Measurements from ENCODE around the gene TTC16. TPM values are rescaled to one million over a fixed set of nuclear protein-coding genes. Genes with fewer than 3 reads are reported as not detected.

TTC16 gene
- total RNA-seq, 3 donors from 2014 or later = 0.31 TPM; not detected in 2

DNA sequence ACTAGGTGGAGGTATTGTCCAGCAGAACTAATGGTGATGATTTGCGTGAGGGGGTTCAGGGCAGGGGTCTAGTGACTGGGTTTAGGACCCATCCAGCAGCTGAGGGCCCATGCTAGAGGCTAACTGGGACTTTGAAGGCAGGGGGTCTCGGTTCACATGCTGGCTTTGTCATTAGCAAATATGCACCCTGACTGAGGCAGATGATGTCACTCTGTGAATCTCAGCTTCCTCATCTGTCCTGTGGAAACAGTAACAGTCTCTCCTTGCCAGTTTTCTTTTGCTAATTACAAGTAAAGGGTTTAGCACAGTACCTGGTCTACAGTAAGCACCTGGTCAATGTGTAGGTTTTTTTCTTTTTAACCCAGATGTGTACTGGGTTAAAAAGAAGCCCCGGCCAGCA is 57.4 kb downstream of the TTC16 start:
- no peak overlapping the region for H3K4me3 ChIP-seq
- TF ChIP-seq, protein P1, sequence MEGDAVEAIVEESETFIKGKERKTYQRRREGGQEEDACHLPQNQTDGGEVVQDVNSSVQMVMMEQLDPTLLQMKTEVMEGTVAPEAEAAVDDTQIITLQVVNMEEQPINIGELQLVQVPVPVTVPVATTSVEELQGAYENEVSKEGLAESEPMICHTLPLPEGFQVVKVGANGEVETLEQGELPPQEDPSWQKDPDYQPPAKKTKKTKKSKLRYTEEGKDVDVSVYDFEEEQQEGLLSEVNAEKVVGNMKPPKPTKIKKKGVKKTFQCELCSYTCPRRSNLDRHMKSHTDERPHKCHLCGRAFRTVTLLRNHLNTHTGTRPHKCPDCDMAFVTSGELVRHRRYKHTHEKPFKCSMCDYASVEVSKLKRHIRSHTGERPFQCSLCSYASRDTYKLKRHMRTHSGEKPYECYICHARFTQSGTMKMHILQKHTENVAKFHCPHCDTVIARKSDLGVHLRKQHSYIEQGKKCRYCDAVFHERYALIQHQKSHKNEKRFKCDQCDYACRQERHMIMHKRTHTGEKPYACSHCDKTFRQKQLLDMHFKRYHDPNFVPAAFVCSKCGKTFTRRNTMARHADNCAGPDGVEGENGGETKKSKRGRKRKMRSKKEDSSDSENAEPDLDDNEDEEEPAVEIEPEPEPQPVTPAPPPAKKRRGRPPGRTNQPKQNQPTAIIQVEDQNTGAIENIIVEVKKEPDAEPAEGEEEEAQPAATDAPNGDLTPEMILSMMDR (IDR thresholded peaks at IDR 0.05) = no peak
- intact Hi-C loops (cut with DNase I, micrococcal nuclease) = no loop called here
- no peaks in the 10 kb centered on the region for H3K36me3 ChIP-seq (ENCODE audit: low read depth)
- H3K4me1 ChIP-seq (ENCODE audit: low read depth) = peaks cover 14% of the 10 kb centered on the region
- no peak for ATAC-seq
- H3K9me3 ChIP-seq = no peaks in the 10 kb centered on the region
- DNase-seq = no peak

DNA sequence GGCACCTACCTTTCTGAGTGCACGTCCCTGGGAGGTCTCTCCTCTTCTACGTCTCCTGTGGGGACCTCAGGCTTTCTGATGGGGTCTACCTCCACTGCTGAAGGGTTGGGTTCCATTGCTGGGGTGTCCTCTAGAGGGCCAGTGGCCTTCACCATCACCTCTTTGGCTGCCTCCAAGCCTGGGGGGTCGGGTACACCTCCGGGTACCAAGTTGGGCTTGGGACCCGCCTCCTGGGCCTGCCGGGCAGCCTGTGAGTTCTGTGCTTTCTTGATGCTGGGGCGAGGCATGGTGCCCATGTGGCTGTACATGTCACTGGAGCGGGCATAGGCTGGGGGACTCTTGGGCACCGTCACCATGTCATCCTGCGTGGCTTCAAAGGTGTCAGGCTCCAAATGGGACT is 58.1 kb downstream of the TTC16 start:
- H3K4me1 ChIP-seq (ENCODE audit: low read depth) = peaks cover 14% of the 10 kb centered on the region
- DNase-seq (peak in 1 of 3 donors; percentile 51), ATAC-seq (no peak)
- TF ChIP-seq, protein P1 (IDR thresholded peaks at IDR 0.05) = no peak
- no peaks in the 10 kb centered on the region for H3K9me3 ChIP-seq
- H3K4me3 ChIP-seq = no peak overlapping the region
- H3K36me3 ChIP-seq (ENCODE audit: low read depth) = no peaks in the 10 kb centered on the region
- intact Hi-C loops (cut with DNase I, micrococcal nuclease) = no loop called here

DNA sequence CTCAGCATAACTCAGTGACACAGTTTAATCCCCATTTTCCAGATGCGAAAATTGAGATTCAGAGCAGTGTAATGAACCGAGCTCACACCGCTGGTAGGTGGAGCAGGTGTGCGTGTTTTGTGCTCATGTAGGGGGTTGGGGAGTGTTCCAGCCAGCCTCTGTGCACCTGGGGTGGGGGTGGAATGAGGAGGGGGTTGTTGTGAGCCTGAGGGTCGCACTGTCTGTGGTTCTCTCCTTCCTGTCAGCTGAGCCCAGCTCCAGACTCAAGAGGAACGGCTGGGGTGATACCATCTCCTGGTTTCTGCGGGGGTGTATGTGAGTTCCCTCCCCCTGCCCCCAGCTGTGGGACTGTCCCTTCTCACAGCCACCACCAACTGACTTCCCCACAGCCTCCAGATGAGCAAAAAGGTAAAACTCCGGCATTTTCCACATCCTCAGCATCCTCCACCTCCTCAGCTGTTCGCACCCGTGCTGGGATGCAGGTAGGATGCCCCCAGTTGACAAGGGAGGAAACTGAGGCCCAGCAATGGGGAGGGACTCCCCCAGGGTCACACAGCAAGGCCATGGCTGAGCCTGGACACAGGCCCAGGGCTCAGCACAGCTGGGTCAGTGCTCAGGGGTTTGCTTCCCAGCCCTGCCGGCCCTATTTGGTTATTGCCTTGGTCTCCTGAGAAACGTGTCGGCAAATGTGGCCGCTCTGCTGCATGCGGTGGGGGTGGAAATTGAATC is 60.5 kb downstream of the TTC16 start:
- intact Hi-C loops (cut with DNase I, micrococcal nuclease) = no loop called here
- ATAC-seq (peak; percentile 59), DNase-seq (peak; percentile 64 to 81 (median 64))
- Histone ChIP-seq H3K4me1 (ENCODE audit: low read depth) (peaks cover 7% of the 10 kb centered on the region), H3K4me3 (no peak overlapping the region), H3K36me3 (ENCODE audit: low read depth) (no peaks in the 10 kb centered on the region), H3K9me3 (no peaks in the 10 kb centered on the region)
- TF ChIP-seq, protein P1 (IDR thresholded peaks at IDR 0.05) = no peak

DNA sequence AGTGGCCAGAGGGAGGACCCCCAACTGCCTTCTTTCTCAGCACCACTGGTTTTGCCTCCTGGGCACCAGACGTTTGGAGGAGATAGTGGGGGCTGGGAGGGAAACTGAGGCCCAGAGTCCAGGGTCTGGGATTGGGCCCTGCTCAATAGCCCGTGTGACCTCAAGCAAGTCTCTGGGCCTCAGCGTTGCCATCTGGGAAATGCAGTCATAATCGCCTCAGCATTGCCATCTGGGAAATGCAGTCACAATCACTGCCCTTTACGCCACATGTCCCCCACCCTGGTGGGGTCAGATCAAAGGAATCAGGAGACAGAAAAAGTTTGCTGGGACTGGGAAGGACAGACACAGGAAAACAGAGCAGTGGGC is 61.0 kb downstream of the TTC16 start:
- TF ChIP-seq, protein P1 (IDR thresholded peaks at IDR 0.05) = no peak
- H3K4me3 ChIP-seq = no peak overlapping the region

DNA sequence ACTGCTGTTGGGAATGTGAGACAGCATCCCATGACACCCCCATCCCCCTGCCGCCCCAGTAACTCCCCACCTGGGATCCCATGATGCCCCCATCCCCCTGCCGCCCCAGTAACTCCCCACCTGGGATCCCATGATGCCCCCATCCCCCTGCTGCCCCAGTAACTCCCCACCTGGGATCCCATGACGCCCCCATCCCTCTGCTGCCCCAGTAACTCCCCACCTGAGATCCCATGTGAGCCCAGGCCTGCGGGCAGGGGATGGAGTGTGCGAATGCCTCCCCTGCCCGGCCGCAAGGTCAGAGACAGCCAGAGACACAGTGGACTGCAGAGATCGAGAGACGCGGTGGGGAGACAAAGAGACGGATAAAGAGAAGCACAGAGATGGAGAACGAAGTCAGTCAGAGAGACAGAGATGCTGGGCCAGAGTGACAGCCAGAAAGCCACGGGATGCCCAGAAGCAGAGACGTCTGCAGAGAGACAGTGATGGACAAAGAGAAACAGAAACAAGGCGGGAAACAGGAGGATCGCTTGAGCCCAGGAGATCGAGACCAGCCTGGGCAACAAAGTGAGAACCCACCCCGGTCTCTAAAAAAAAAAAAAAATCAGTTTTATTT is 61.6 kb downstream of the TTC16 start:
- TF ChIP-seq, protein P1 (IDR thresholded peaks at IDR 0.05) = no peak
- no peak for ATAC-seq
- intact Hi-C loops (cut with DNase I, micrococcal nuclease) = no loop called here

More for the DNA sequence above, 61.0 kb downstream of the TTC16 start:
- Histone ChIP-seq H3K9me3 (no peaks in the 10 kb centered on the region), H3K36me3 (ENCODE audit: low read depth) (no peaks in the 10 kb centered on the region), H3K4me1 (ENCODE audit: low read depth) (peaks cover 2% of the 10 kb centered on the region)
- intact Hi-C loops (cut with DNase I, micrococcal nuclease) = no loop called here
- ATAC-seq (no peak), DNase-seq (no peak)

More for the DNA sequence above, 61.6 kb downstream of the TTC16 start:
- Histone ChIP-seq H3K9me3 (no peaks in the 10 kb centered on the region), H3K4me1 (ENCODE audit: low read depth) (peaks cover 2% of the 10 kb centered on the region), H3K4me3 (peak overlapping the region; percentile 6), H3K36me3 (ENCODE audit: low read depth) (no peaks in the 10 kb centered on the region)
- DNase-seq = peak in 1 of 3 donors; percentile 57

Data from mucosa of descending colon (tissue), 3 donors.